HK-2 (cell line): Measurements from ENCODE around the gene LRP2.

Experiments used
- DNase-seq: peaks from one replicate; pipeline ENCODE4 v3.0.0-alpha.2; 2018; ENCODE audit not compliant: unreplicated experiment

The LRP2 gene

DNA sequence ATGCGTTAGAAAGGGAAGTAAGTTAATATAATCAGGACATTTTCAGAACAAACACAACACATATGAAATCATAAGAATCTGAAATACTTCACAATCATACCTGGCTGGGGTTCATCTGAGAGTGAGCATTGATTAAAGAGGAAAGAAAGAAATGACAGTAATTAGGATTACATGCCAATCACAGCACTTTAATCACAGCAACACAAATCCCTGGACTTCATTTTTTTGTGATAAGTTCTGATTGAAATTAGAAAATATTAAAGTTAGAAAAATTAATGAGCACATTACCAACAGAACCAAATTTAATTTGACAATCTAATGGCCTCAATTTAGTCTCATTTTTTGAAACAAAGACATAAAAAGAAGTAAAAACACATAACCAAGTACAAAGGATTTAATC is 121.9 kb downstream of the LRP2 start:
- no peak for DNase-seq

DNA sequence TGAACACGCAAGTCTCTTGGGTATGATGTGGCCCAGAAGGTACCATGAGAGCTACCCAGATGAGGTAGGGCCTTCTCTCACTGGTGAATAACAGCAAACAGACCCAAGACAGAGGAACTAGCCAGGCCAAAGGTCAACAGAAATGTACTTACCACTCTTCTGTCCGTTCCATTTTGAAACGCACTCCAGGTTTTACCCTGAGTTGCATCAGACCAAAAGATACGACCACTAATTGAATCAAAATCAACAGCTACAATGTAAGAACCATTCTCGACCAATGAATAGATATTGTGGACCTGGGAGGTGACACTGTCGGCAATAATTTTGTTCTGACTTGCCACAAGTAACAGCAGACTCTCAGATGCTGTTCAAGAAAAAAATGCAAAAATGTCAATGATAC is 124.4 kb downstream of the LRP2 start:
- no peak for DNase-seq

GRCh38 chr2:169237286-169237685 is 125.0 kb downstream of the LRP2 start:
- no peak for DNase-seq

- no peak for DNase-seq
These were observed 129.7 kb downstream of the LRP2 start for GRCh38 chr2:169232551-169233154.

- no peak for DNase-seq
These were observed 132.1 kb downstream of the LRP2 start for GRCh38 chr2:169230204-169230603.

GRCh38 chr2:169229590-169229989 is 132.7 kb downstream of the LRP2 start:
- no peak for DNase-seq

DNA sequence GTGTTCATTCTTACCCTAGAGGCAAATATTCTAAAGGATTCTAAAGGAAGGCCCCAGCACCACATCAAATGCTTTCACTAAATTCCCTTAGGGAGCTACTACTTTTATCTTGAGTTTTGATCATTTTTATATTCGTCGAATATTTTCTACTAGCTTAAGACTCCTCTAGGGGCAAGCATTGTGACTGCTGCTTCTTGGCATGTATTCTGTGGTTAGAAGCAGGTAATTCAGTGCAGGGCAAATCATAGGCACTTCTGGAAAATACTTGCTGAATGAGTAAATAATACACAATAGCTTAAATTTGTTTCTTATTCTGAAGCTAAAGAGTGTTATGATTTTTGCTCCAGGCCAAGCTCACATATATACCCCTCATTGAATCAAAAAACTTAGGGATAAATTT is 136.4 kb downstream of the LRP2 start:
- no peak for DNase-seq

GRCh38 chr2:169225233-169225750 is 137.0 kb downstream of the LRP2 start:
- DNase-seq, result no peak

DNA sequence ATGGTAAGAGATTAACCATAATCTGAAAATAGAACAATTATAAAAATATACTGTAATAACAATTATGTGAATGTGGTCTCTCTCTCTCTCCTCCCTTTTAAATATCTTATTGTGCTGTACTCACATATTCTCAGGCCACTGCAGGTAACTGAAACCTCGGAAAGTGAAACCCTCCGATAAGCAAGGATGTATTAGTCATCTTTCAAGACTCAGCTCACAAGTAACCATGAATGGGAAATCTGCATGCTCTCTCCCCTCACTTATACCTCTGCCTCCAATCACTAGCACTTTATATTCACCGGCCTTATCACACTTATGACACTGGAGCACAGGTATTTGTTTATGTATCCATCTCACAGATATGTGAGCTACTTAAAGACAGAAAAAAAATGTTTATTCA is 139.7 kb downstream of the LRP2 start:
- DNase-seq, result no peak

DNA sequence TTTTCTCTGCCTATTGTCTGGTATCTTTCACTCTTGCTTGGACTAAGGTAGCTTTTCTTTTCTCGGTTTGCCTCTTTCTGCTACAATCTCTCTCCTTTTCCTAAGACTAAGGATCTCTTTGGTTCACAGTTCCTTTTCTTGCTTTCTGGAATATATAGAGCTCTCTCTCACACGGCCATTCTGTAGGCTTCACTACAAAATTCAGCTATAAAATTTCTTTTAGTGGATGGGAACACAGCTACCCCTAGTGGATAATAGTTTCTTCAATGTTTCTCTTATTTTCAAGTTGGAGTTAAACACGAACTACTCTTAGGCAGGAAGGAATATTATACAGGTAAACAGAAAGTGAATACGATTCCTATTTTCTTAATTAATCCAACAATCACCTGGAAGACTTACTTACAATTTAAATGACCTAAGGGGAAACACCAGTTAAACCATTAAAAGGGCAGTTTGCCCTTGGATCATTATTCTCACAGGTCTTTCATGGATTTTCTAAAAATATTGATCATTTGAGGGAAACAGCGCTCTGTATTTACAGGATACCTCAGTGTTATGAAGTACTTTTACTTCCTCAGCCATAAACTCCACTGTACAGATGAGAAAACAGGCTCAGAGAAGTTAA is 140.5 kb downstream of the LRP2 start:
- no peak for DNase-seq

DNA sequence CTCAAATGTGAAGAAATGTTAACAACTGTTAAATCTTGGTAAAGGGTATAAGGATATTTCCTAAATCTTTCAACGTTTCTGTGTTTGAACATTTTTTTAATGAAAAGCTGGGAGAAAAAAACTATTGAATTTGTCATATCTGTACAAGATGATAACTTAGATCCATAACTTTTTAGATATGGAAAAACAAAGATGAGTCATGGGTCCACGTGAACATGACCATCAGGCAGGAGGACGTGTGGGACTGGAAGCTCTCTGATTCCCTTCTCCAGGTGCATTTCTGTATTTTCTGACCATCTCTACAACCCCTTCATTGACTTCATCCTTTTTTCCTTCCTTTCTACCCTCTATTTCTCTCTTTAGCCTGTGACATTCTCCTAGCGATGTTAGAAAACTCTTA is 151.4 kb downstream of the LRP2 start:
- DNase-seq, result no peak

- no peak for DNase-seq
These were observed 154.3 kb downstream of the LRP2 start for GRCh38 chr2:169208026-169208425.

DNA sequence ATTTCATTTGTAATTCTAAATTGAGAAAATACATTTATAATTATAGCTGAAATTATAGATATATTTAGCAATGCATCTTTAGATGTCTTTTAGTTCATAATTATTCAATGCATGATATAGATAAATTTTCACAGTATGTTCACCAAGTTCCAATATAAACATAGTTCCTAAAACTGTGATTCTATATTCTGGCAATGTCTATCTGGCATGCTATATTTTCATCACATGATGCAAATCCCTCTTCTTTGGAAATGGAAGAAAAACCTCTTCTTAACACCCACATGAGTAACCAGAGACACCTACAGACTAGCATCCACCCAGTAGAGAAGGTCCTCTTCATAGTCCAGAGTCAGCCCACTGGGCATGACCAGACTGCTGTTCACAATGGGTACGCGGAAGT is 157.2 kb downstream of the LRP2 start:
- no peak for DNase-seq

DNA sequence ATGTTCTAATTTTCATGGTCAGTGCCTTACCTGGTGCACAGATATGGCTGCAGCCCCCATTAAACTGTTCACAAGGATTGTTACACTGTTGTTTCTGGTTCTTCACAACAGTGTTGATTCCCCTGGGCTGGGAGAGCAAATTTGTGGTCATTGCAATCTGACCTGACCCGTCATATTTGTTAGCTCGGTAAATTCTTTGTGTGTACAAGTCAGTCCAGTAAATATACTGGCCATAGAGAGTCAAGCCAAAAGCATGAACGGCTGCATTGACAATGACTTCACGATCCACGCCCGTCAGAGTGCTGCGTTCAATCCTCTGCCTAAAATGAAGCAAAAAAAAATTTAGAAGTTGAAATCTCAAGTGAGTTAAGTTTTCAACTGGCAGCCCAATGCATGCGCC is 158.4 kb downstream of the LRP2 start:
- no peak for DNase-seq

GRCh38 chr2:169200756-169201155 is 161.6 kb downstream of the LRP2 start:
- DNase-seq, result no peak

GRCh38 chr2:169193618-169194017 is 168.7 kb downstream of the LRP2 start:
- DNase-seq, result no peak

GRCh38 chr2:169190197-169190775 is 172.0 kb downstream of the LRP2 start:
- no peak for DNase-seq

GRCh38 chr2:169189132-169189531 is 173.2 kb downstream of the LRP2 start:
- no peak for DNase-seq

- no peak for DNase-seq
These were observed 176.6 kb downstream of the LRP2 start for GRCh38 chr2:169185711-169186110.

- DNase-seq, result no peak
These were observed 178.3 kb downstream of the LRP2 start for GRCh38 chr2:169184074-169184473.

DNA sequence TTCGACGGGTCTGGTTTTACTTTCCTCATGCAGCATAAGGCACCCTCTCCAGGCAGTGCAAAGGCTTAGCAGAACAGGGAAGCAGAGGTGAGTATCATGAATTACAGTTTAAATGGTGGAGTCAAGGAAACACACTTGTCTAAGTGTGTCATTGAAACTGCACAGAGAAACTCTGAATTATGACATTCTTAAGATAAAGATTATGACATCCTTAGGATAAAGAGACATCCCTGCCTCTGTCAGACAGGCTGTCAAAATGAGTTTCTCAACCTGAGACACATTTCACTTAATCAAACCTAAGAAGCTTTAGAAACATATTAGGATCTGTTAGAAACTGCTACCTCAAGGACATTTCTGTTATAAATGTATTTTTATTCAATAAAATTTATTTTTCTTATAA is 179.8 kb downstream of the LRP2 start:
- no peak for DNase-seq

DNA sequence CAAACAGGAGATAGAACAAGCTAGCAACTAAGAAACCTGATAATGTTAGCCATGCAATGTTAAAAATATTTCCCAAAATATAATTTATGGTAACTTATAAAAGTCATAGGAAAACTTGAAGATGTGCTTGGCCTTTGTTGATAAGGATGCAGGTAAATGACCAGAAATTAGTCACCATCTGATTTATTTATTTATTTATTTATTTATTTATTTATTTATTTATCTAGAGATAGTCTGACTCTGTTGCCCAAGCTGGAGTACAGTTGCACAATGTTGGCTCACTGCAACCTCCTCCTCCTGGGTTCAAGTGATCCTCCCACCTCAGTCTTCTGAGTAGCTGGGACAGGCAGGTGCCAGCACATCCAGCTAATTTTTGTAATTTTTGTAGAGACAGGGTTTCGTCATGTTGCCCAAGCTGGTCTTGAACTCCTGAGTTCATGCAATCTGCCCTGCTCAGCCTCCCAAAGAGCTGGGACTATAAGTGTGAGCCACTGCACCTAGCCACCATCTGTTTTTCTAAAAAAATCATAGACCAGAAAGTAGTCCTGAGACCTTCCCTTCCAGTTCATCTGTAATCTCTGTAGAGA is 183.4 kb downstream of the LRP2 start:
- no peak for DNase-seq

GRCh38 chr2:169178364-169178763 is 184.0 kb downstream of the LRP2 start:
- DNase-seq, result no peak
